ENCODE data around the gene FAM120B.

FAM120B gene

GRCh38 chr6:170287371-170287876, 19.1 kb upstream of the FAM120B start:
- DNase-seq = no peak

- no peak for DNase-seq
Observed at GRCh38 chr6:170288091-170288631, 18.4 kb upstream of the FAM120B start.

- DNase-seq = no peak
Observed at GRCh38 chr6:170288852-170289179, 17.7 kb upstream of the FAM120B start.

- DNase-seq = no peak
Observed at GRCh38 chr6:170289180-170289931, 17.2 kb upstream of the FAM120B start.

GRCh38 chr6:170289951-170290295, 16.6 kb upstream of the FAM120B start:
- no peak for DNase-seq

- peak; percentile 44 for DNase-seq
Observed at GRCh38 chr6:170290296-170291128, 16.0 kb upstream of the FAM120B start, which contains the start of gene DLL1. TSS of gene DLL1 (minus strand) at chr6:170291078. CDS start at chr6:170290139, 939 bp downstream.

- DNase-seq = peak; percentile 51
Observed at GRCh38 chr6:170291271-170292110, 15.1 kb upstream of the FAM120B start.

DNA sequence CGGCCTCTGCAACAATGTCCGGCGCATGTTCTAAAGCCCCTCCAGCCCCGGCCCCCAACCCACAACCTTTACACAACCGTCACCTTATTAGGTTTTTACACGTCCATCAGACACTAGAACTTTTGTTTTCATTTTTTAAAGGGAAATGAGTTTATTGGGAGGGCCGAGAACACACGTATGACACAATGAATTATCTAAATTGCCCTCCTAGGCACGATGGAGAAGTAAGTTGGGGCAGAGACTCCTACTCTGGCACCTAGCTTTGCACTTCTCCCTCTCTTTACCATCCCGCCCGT, 14.5 kb upstream of the FAM120B start:
- no peak for DNase-seq

GRCh38 chr6:170292407-170293158, 14.0 kb upstream of the FAM120B start:
- DNase-seq = peak; percentile 32

DNA sequence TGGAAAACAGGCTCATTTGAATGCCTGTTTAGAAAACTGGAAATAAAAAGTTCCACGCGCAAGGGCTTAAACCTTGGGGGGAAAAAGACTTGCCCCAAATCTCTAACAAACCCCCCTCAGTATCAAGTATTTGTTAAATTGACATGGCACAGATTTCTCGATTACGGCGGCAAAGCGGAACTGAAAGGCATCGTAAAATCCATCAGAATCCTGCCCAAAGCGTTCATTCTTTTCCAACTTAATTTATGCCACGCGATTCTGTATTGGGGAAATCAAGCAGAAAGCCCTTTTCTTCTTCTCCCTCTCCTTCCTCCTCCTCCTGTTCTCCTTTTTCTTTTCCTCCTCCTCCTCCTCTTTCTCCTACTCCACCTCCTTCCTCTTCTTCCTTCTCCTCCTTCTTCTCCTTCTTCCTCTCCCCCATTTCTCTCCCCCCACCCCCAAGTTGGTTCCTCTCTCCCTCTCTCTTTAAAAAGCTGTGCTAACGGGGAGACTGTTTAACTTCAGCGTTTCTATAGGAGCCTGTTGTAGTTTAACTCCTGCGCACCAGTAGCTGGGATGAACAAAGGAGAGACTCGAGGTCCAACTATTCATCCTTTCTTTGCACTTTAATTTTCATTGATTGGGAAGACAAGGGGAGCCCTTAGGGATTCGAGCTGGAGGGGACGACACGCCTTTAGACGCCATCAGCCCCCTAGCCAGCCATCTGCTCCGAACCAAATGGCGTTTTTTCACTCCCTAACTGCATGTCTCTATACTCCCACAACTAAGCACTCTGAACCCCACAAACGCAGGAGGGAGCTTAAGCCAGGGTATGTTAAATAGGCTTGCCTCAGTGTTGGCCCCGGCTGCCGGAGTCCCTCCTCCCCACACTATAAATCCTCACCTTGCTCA, 13.0 kb upstream of the FAM120B start:
- DNase-seq = no peak

DNA sequence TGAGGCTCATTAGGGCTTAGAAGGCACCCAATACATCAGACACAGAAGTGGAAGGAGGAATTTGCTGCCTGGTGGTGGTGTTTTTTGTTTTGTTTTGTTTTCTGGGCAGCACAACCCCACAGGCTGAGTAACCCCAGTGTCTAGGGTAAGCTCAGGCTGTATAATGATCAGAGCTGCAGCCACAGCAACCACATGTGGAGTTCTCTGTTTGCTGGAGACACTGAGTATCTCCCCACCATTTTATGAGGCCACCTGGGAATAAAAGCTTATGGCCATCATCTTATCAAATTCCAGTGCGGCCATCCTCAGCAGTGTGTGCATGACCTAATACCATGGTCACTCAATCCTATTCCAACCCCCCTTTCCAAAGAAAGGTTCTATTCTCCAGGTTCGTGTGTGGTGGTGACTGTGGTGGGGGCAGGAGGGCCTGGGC, 12.2 kb upstream of the FAM120B start:
- no peak for DNase-seq

DNA sequence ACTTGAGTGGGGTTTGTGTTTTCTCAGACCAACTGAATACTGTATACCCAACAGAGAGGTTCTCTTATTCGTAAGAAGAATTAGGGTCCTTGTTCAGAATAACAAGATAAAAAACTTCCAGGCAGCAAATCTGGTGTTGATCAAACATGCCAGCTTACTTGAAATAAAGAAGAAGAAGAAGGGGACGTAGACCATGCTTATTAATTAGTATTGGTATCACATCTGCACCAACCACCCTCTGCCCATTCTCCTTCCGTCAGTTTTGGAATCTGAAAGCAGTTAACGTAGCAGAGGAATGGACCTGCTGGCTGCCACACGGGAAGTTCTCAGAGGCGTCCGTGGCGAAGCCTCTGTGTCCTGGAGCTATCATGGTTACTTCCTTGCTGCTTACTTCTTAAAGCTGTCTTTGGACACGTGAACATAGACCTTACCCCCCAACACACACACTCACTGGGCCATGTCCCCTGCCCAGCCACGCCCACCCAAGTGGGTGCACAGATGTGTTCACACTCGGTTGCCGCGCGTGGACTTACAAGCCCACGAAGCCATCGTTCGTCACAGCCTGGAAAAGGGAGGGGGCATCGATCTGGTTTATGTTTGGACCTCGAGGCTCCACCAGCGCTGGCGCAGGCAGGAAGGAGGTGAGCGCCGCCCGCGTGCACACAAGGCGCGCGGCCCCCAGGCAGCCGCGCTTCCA, 11.6 kb upstream of the FAM120B start:
- DNase-seq = no peak

DNA sequence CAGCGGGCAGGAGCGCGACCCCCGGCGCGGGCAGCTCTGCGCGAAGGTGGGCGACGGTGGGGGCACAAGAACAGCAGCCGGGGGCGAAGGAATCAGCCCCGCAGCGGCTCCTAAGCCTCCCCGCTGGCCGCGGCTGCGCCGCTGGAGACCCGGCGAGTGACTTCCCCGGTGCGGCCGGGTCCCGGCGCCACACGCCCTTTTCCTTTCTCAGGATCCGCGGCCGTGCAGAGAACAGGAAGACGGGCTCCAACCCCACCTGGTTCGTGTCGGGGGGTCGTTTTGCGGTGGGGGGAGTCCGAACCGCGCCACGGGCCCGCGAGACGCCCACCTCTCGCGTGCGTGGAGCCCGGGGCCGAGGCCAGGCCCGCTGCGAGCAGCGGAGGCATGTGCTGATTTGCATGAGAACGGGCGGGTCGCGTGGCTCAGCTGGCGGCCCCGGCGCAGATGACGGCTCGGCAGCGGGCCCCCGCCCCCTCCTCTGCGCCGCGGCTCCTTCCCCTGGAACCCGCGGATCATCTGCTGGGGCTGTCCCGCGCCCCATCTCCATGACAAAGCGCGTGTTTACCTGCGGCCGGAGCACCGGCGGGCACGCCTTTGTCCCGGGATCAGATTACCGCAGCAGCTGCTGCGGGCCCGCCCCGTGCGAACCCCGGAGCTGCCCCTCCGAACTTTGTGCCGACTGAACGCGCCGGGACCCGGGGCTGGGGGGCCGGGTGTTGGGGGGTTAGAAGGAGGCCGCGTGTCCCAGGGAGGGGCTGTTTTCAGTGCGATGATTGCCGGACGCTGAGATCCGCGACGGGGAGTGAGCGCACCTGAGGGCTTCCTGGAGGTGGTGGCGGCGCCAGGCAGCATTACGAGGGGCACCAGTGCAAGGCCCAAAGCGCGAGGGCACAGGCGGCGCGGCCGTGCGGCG, 10.8 kb upstream of the FAM120B start:
- DNase-seq = peak; percentile 35

GRCh38 chr6:170296423-170296745, 10.2 kb upstream of the FAM120B start:
- DNase-seq = no peak

DNA sequence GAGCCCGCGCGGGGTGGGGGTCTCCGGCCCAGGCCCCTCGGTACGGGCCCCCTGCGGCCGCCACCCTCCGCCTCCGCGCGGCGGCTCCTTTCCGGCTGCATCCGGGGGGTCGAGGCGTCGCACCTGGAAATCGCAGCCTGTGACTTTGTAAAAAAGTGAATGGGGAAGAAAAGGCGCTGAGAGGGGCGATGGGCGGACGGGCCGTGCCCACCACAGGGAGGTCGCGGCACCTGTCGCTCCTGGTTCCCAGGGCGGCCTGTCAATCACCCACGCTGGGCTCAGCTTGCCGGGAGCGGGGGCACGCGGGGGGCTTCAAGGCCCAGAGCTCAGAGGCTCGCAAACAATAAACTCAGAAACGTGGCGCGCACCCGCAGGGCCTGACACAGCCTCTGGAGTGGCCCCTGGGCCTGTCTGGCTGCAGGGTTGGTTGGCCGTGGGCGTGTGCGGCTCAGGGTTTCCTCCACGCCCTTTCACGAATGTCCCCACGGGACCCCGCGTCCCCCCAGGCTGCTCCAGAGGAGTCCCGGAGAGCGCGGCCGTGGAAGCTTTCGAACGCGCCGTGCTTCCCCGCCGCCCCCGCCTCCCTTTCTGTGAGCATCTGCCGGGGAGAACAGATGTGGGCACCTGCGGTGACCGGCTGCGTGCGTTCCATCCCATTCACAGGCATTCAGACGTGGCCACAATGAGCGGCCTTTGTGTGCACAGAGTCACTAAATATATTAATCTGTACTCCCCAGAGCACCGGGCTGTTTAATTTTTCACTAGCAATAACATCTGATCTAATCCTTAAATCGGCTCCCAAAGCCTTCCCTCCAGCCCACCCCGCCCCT, 9.6 kb upstream of the FAM120B start:
- DNase-seq = no peak

- no peak for DNase-seq
Observed at GRCh38 chr6:170297576-170298330, 8.8 kb upstream of the FAM120B start.

- DNase-seq = no peak
Observed at GRCh38 chr6:170298688-170299087, 7.9 kb upstream of the FAM120B start.

DNA sequence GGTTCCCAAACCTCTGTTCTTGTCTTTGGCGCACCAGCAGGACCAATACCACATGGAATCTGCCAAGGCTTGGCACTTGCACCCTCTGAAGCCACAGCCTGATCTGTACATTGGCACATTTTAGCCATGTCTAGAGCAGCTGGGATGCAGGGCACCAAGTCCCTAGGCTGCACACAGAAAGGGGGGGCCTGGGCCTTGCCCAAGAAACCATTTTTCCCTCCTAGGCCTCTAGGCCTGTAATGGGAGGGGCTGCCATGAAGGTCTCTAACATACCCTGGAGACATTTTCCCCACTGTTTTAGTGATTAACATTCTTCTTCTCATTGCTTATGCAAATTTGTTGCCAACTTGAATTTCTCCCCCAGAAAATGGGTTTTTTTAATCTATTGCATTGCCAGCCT, 5.4 kb upstream of the FAM120B start:
- no peak for DNase-seq

Measured in CD4-positive, alpha-beta T cell treated with Interleukin-17A for 1 hour (primary cell).